NB4 (cell line): Measurements from ENCODE around the gene RNASE8.
"Not testable (repeated sequence)": the region's sequence is repeated elsewhere in the genome, so short reads cannot be mapped to it uniquely, and the experiment has no call there.

ENCODE experiments used
- DNase-seq: peaks from one replicate; pipeline ENCODE4 v3.0.0; 2010; ENCODE audit warnings: low read depth
- H3K4me3 ChIP-seq: one replicate; pipeline ENCODE4 v1.5.1; 2011; ENCODE audit warnings: mild to moderate bottlenecking, low read depth, low read length, moderate library complexity
- CTCF ChIP-seq: IDR thresholded peaks from one replicate; pipeline ENCODE4 v1.5.1; 2012; ENCODE audit warnings: low read depth, low read length
- MAX ChIP-seq: IDR thresholded peaks from 2 replicates; pipeline ENCODE4 v1.6.1; 2011; ENCODE audit warnings: low read depth, low read length
- MYC ChIP-seq: IDR thresholded peaks from 2 replicates; pipeline ENCODE4 v1.6.1; 2011; ENCODE audit warnings: low read depth, low read length
- POLR2A ChIP-seq: IDR thresholded peaks from 2 replicates; pipeline ENCODE4 v1.6.1; 2011; ENCODE audit warnings: mild to moderate bottlenecking; ENCODE audit not compliant: insufficient read length; ENCODE audit errors: extremely low read depth

RNASE8 gene

DNA sequence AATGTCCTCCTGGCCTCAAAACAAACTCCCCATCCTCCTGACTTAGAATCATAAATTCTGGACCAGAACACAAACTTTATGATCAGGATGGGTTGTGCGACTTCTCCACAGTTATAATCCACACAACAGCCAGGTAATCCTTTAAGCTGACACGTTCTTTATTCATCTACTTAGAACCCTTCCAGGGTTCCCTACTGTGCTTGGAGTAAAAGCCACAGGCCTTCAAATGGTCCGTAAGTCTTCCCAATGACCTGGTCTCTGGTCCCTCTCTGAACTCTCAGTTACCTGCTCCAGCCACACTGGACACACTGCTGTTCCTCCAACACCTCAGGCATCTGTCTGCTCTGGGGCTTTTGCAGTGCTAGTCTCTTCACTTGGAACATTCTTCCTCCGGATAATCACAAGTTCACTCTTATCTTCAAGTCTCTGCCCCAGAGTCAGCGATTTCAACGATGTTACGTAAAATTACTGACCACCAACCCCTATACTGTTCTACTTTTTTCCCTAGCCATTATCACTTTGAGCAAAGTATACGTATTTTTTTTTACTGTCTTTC is 17.2 kb upstream of the RNASE8 start:
- no peak for TF ChIP-seq MAX
- DNase-seq: no peak
- no peak overlapping the region for H3K4me3 ChIP-seq

DNA sequence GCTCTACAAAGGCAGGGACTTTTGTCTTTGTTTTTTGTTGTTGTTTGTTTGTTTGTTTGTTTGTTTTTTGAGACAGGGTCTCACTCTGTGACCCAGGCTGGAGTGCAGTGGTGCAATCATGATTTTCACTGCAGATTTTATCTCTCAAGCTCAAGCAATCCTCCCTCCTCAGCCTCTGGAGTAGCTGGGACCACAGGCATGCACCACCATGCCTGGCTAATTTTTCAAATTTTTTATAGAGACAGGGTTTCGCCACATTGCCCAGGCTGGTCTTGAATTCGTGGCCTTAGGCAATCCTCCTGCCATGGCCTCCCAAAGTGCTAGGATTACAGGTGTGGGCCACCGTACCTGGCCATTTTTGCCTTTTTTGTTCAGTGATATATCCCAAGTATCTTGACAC is 16.7 kb upstream of the RNASE8 start:
- not testable (repeated sequence) for DNase-seq, H3K4me3 ChIP-seq

GRCh38 chr14:21041676-21042433 is 15.8 kb upstream of the RNASE8 start, which contains the start of gene RNASE7:
TSS of gene RNASE7 (plus strand) at chr14:21042362. CDS start at chr14:21042993, 631 bp downstream.
- TF ChIP-seq MAX (no peak), POLR2A (no peak), CTCF (no peak), MYC (no peak)
- no peak for DNase-seq
- H3K4me3 ChIP-seq: no peak within 1 kb of the TSS

- no peak for DNase-seq
- no peak for TF ChIP-seq CTCF
- no peak for TF ChIP-seq MYC
- TF ChIP-seq POLR2A: no peak
- no peak for TF ChIP-seq MAX
- no peak overlapping the region for H3K4me3 ChIP-seq
Observed at GRCh38 chr14:21042918-21043317, 14.7 kb upstream of the RNASE8 start.

GRCh38 chr14:21043387-21043973 is 14.1 kb upstream of the RNASE8 start:
- no peak for DNase-seq
- H3K4me3 ChIP-seq: no peak overlapping the region
- TF ChIP-seq MAX: no peak
- TF ChIP-seq POLR2A: no peak
- no peak for TF ChIP-seq MYC
- no peak for TF ChIP-seq CTCF

GRCh38 chr14:21043974-21044618 is 13.5 kb upstream of the RNASE8 start:
- TF ChIP-seq CTCF: no peak
- TF ChIP-seq MYC: peak; percentile 7; the same call in 1 of the 2 replicates
- TF ChIP-seq MAX: peak; percentile 20; the same call in 1 of the 2 replicates
- TF ChIP-seq POLR2A: no peak
- H3K4me3 ChIP-seq: no peak overlapping the region
- DNase-seq: peak; percentile 80
